H9 (cell line): Measurements from ENCODE around the gene RBM25. TPM values are rescaled to one million over a fixed set of nuclear protein-coding genes. Genes with fewer than 3 reads are reported as not detected.

ENCODE experiments used
- DNase-seq: peaks from one replicate; pipeline ENCODE4 v3.0.0-alpha.2; 2017
- H2AFZ ChIP-seq: one replicate; pipeline ENCODE4 v1.6.1; 2013; ENCODE audit warnings: mild to moderate bottlenecking, low read length, control low read depth, moderate library complexity
- H2AK5ac ChIP-seq: 2 replicates; pipeline ENCODE4 v1.6.1; 2013; ENCODE audit warnings: low read length, control low read depth, mixed read lengths; ENCODE audit not compliant: insufficient read length
- H2BK120ac ChIP-seq: one replicate; pipeline ENCODE4 v1.6.1; 2013; ENCODE audit warnings: low read depth, mild to moderate bottlenecking, low read length, control low read depth, inconsistent platforms; ENCODE audit not compliant: poor library complexity, severe bottlenecking
- H2BK12ac ChIP-seq: 2 replicates; pipeline ENCODE4 v1.6.1; 2013; ENCODE audit warnings: low read length, control low read depth, mixed read lengths, low read depth; ENCODE audit not compliant: insufficient read length
- H2BK15ac ChIP-seq: 2 replicates; pipeline ENCODE4 v1.6.1; 2013; ENCODE audit warnings: low read depth, low read length, control low read depth
- H2BK20ac ChIP-seq: one replicate; pipeline ENCODE4 v1.6.1; 2013; ENCODE audit warnings: low read depth, mild to moderate bottlenecking, low read length, control low read depth, inconsistent platforms; ENCODE audit not compliant: poor library complexity, severe bottlenecking
- H2BK5ac ChIP-seq: 2 replicates; pipeline ENCODE4 v1.6.1; 2013; ENCODE audit warnings: low read length, control low read depth, mixed read lengths; ENCODE audit not compliant: insufficient read length
- H3K14ac ChIP-seq: 2 replicates; pipeline ENCODE4 v1.6.1; 2013; ENCODE audit warnings: low read length, control low read depth; ENCODE audit not compliant: insufficient read depth
- H3K18ac ChIP-seq: 2 replicates; pipeline ENCODE4 v1.6.1; 2013; ENCODE audit warnings: low read depth, mild to moderate bottlenecking, mixed read lengths, low read length, control low read depth; ENCODE audit not compliant: insufficient read length
- H3K23ac ChIP-seq: 2 replicates; pipeline ENCODE4 v1.6.1; 2013; ENCODE audit warnings: low read length, control low read depth, mixed read lengths, low read depth; ENCODE audit not compliant: insufficient read length
- H3K23me2 ChIP-seq: 2 replicates; pipeline ENCODE4 v1.6.1; 2013; ENCODE audit warnings: low read depth, mild to moderate bottlenecking, mixed read lengths, low read length, control low read depth; ENCODE audit not compliant: insufficient read length, poor library complexity, severe bottlenecking
- H3K27ac ChIP-seq: 2 replicates; pipeline ENCODE4 v1.5.1; 2013; ENCODE audit warnings: low read length, control low read depth, mixed read lengths, low read depth; ENCODE audit not compliant: insufficient read length
- H3K27me3 ChIP-seq: 2 replicates; pipeline ENCODE4 v1.6.1; 2013; ENCODE audit warnings: low read length, control low read depth, inconsistent platforms; ENCODE audit not compliant: insufficient read depth
- H3K4ac ChIP-seq: 2 replicates; pipeline ENCODE4 v1.6.1; 2013; ENCODE audit warnings: low read depth, mild to moderate bottlenecking, control low read depth, inconsistent platforms, low read length, moderate library complexity
- H3K4me1 ChIP-seq: 2 replicates; pipeline ENCODE4 v1.6.1; 2013; ENCODE audit warnings: low read length, control low read depth, inconsistent platforms; ENCODE audit not compliant: insufficient read depth
- H3K4me2 ChIP-seq: 2 replicates; pipeline ENCODE4 v1.6.1; 2013; ENCODE audit warnings: low read length, control low read depth, mixed read lengths; ENCODE audit not compliant: insufficient read length, insufficient read depth
- H3K56ac ChIP-seq: 2 replicates; pipeline ENCODE4 v1.6.1; 2013; ENCODE audit warnings: low read depth, mild to moderate bottlenecking, mixed read lengths, low read length, control low read depth; ENCODE audit not compliant: insufficient read length
- H3K79me1 ChIP-seq: 2 replicates; pipeline ENCODE4 v1.6.1; 2013; ENCODE audit warnings: low read depth, mild to moderate bottlenecking, moderate library complexity, low read length, control low read depth, inconsistent platforms; ENCODE audit not compliant: insufficient read depth, poor library complexity, severe bottlenecking
- H3K79me2 ChIP-seq: 2 replicates; pipeline ENCODE4 v1.6.1; 2013; ENCODE audit warnings: low read length, control low read depth, inconsistent platforms; ENCODE audit not compliant: insufficient read depth
- H3K9ac ChIP-seq: 2 replicates; pipeline ENCODE4 v1.6.1; 2013; ENCODE audit warnings: low read length, control low read depth, mixed read lengths; ENCODE audit not compliant: insufficient read length; ENCODE audit errors: extremely low read depth
- H3K9me3 ChIP-seq: one replicate; pipeline ENCODE4 v1.6.1; 2013; ENCODE audit warnings: low read depth, low read length, inconsistent platforms; ENCODE audit not compliant: control insufficient read depth
- H3T11ph ChIP-seq: one replicate; pipeline ENCODE4 v1.6.1; 2013; ENCODE audit warnings: mild to moderate bottlenecking, low read length, control low read depth, inconsistent platforms
- H4K20me1 ChIP-seq: one replicate; pipeline ENCODE4 v1.6.1; 2013; ENCODE audit not compliant: control insufficient read depth, insufficient read length, insufficient read depth
- H4K5ac ChIP-seq: 2 replicates; pipeline ENCODE4 v1.6.1; 2013; ENCODE audit warnings: low read depth, mild to moderate bottlenecking, mixed read lengths, low read length, control low read depth; ENCODE audit not compliant: insufficient read length
- H4K8ac ChIP-seq: replicated peaks from 2 replicates; pipeline ENCODE4 v1.6.1; 2013; ENCODE audit warnings: low read length, control low read depth, mixed read lengths, low read depth; ENCODE audit not compliant: insufficient read length
- H4K91ac ChIP-seq: 2 replicates; pipeline ENCODE4 v1.6.1; 2013; ENCODE audit warnings: low read depth, mild to moderate bottlenecking, moderate library complexity, mixed read lengths, low read length, control low read depth; ENCODE audit not compliant: insufficient read length
- H3K27ac Mint-ChIP-seq, 3 experiments: 2 replicates in 2 of 3; 3 replicates in 1 of 3; pipeline ENCODE4 v1.8.0; 2020 to 2021; ENCODE audit warnings: mixed read lengths in 3 of 3, mild to moderate bottlenecking in 1 of 3, moderate library complexity in 1 of 3
- H3K27me3 Mint-ChIP-seq: 2 replicates; pipeline ENCODE4 v1.8.0; 2021; ENCODE audit warnings: low read depth, mild to moderate bottlenecking, moderate library complexity, mixed read lengths
- H3K36me3 Mint-ChIP-seq, 3 experiments: 2 replicates in 2 of 3; 3 replicates in 1 of 3; pipeline ENCODE4 v1.8.0; 2020 to 2021; ENCODE audit warnings: low read depth in 3 of 3, mixed read lengths in 3 of 3; ENCODE audit not compliant: insufficient read depth in 1 of 3
- H3K4me1 Mint-ChIP-seq, 2 experiments: 2 replicates each; pipeline ENCODE4 v1.8.0; 2020; ENCODE audit warnings: mixed read lengths in 2 of 2
- H3K4me3 Mint-ChIP-seq, 2 experiments: 2 replicates in 1 of 2; 3 replicates in 1 of 2; pipeline ENCODE4 v1.8.0; 2020 to 2021; ENCODE audit warnings: mild to moderate bottlenecking in 2 of 2, mixed read lengths in 2 of 2, moderate library complexity in 1 of 2
- H3K9me3 Mint-ChIP-seq, 2 experiments: 2 replicates in 1 of 2; 3 replicates in 1 of 2; pipeline ENCODE4 v1.8.0; 2020; ENCODE audit warnings: mild to moderate bottlenecking in 2 of 2, mixed read lengths in 2 of 2, moderate library complexity in 1 of 2
- CTCF ChIP-seq: fragments of 200-600 bp; sonication (generic); conservative IDR thresholded peaks from 3 replicates; pipeline ENCODE4 v1.8.0; 2021; ENCODE audit warnings: antibody characterized with exemption, mild to moderate bottlenecking
- WGBS: extraction: QIAGEN DNeasy Blood & Tissue Kit; methylation state at CpG from one replicate; pipeline ENCODE4 v1.1.7; 2013; ENCODE audit warnings: missing lambda C conversion rate, low lambda C conversion rate, mixed read lengths; ENCODE audit not compliant: insufficient read length; ENCODE audit errors: extremely low coverage; 5-methylcytosine and 5-hydroxymethylcytosine counted together
- total RNA-seq: library from RNA; stranded (reverse); gene quantifications from 2 replicates; pipeline ENCODE4 v1.2.1, GENCODE V29; 2021

The RBM25 gene
- total RNA-seq, 1 experiment from 2014 or later, result 138 TPM

- Histone ChIP-seq H2BK20ac (no peak overlapping the region), H3K18ac (no peak overlapping the region), H3K79me2 (no peaks in the 10 kb centered on the region), H3K79me1 (no peaks in the 10 kb centered on the region), H2BK12ac (no peak overlapping the region), H2BK5ac (no peak overlapping the region), H4K5ac (no peak overlapping the region), H3K4me2 (no peak overlapping the region), H3K27me3 (no peaks in the 10 kb centered on the region), H3K14ac (no peak overlapping the region), H2BK120ac (no peak overlapping the region), H2AK5ac (no peak overlapping the region), H3K4ac (no peak overlapping the region), H3K9ac (no peak overlapping the region), H2AFZ (no peak overlapping the region), H3K23ac (no peak overlapping the region), H3K9me3 (no peaks in the 10 kb centered on the region), H3K4me1 (no peaks in the 10 kb centered on the region; the same call in 1 of the 2 replicates), H3K27ac (no peak overlapping the region), H3T11ph (no peak overlapping the region), H3K56ac (no peak overlapping the region), H2BK15ac (no peak overlapping the region), H4K8ac (no peak overlapping the region), H3K23me2 (no peaks in the 10 kb centered on the region), H4K20me1 (no peaks in the 10 kb centered on the region), H4K91ac (no peak overlapping the region)
- no peak for TF ChIP-seq CTCF
- Mint-ChIP-seq H3K27me3 (no peaks in the 10 kb centered on the region), H3K27ac (no peak overlapping the region; a peak in 1 of 7 replicates), H3K36me3 (peaks cover 14 to 58% (median 53%) of the 10 kb centered on the region in 3 experiments; a peak in 6 of 7 replicates), H3K4me1 (peaks cover 21% of the 10 kb centered on the region in 2 experiments), H3K9me3 (no peaks in the 10 kb centered on the region), H3K4me3 (no peak overlapping the region)
- no CpG with 5 or more reads among the region's 11 CpGs for WGBS
- no peak for DNase-seq
Measured at GRCh38 chr14:73170686-73171085, 112.4 kb downstream of the RBM25 start.
